ENCODE data around the gene MED17. TPM values are rescaled to one million over a fixed set of nuclear protein-coding genes. Genes with fewer than 3 reads are reported as not detected.
A peak's percentile ranks its signal among the peaks of the same experiment; 100 is the strongest.

MED17 gene
- total and polyA plus RNA-seq, 2 of the 13 experiments (the other 11 are each of a cell fraction or from before 2014, with no cell fraction given) = 23.1 to 37.0 TPM

GRCh38 chr11:93783765-93784144, 327 bp upstream of the MED17 start:
- Histone ChIP-seq H3K36me3 (replicated peaks in 1 of 2; ENCODE audit: control insufficient read depth in 1 of 2, insufficient read depth in 2 of 2, low read length in 2 of 2) (peaks cover 0 to 7% of the 10 kb centered on the region in 2 experiments; a peak in 1 of 5 replicates), H3K4me2 (ENCODE audit: low read depth, low read length) (peak overlapping the region; percentile 72), H2AFZ (ENCODE audit: low read length) (peak overlapping the region; percentile 71), H3K9ac (ENCODE audit: insufficient read depth, low read depth, low read length) (peak overlapping the region; percentile 91), H3K79me2 (ENCODE audit: insufficient read depth, low read length) (peaks cover 48% of the 10 kb centered on the region), H3K27me3 (ENCODE audit: control insufficient read depth in 1 of 2, insufficient read depth in 2 of 2, low read length in 2 of 2) (no peaks in the 10 kb centered on the region; a peak in 1 of 5 replicates), H3K4me1 (ENCODE audit: insufficient read depth, low read length) (peaks cover 32% of the 10 kb centered on the region), H3K4me3 (replicated peaks in 1 of 3; ENCODE audit: insufficient read depth in 1 of 3, low read depth in 2 of 3, low read length in 3 of 3) (peak overlapping the region; percentile 85 to 93 (median 93)), H3K9me3 (ENCODE audit: low read length) (no peaks in the 10 kb centered on the region), H4K20me1 (ENCODE audit: insufficient read depth, low read length) (peaks cover 35% of the 10 kb centered on the region), H3K27ac (ENCODE audit: extremely low read length, insufficient read depth, low read length) (peak overlapping the region; percentile 90)
- DNase-seq (ENCODE audit: low spot score) (no peak), FAIRE-seq (no peak), ATAC-seq (peak; percentile 65)
- BruUV-seq (replicated peaks) = no TSS peak
- ChIA-PET POLR2A (interaction anchor here (0.7 to 1.7 kb wide), 26 partner anchors 9 to 345 kb away, joined by 3 to 114 read pairs (median 4); partner anchors contain the start of genes C11orf54, CEP295, PANX1 and TAF1D), CTCF (ENCODE audit: low intra/inter-chr PET ratio, low total read pairs) (no interaction called here)
- WGBS (ENCODE audit: low lambda C conversion rate) = 2% methylated on average over 10 of the region's 10 CpGs
- intact Hi-C loops (cut with micrococcal nuclease; ENCODE audit: unreplicated experiment) = loop anchor here (1.0 kb wide), 1 partner anchor 41 kb away; no protein-coding TSS in a partner anchor
- in situ Hi-C loops (cut with HindIII; ENCODE audit: extremely low pct_ligation_motif_present, low pct_unique_long_range_greater_than_20kb) = loop anchor here (5.0 kb wide), 1 partner anchor 41 kb away; the partner anchor contains the start of genes C11orf54 and TAF1D
- TF ChIP-seq E2F2 (CRISPR knock-in tag; IDR thresholded peaks at IDR 0.05; ENCODE audit: borderline replicate concordance) = 0 out of 2 replicates have a peak, but pooled peaks have one; percentile 36
- TF ChIP-seq ZNF562 (CRISPR knock-in tag; IDR thresholded peaks at IDR 0.05; ENCODE audit: borderline replicate concordance) = no peak
- TF ChIP-seq GMEB2 (CRISPR knock-in tag; IDR thresholded peaks at IDR 0.05; ENCODE audit: low read depth) = no peak
- TF ChIP-seq ZNF256 (CRISPR knock-in tag; conservative IDR thresholded peaks at IDR 0.05) = peak; percentile 73; the same call in 1 of the 2 replicates
- TF ChIP-seq ZHX2 (IDR thresholded peaks at IDR 0.05; ENCODE audit: low read depth) = no peak
- 0 out of 2 replicates have a peak, but pooled peaks have one; percentile 59 for TF ChIP-seq ZHX2 (CRISPR knock-in tag; IDR thresholded peaks at IDR 0.05; ENCODE audit: borderline replicate concordance)
- 0 out of 2 replicates have a peak, but pooled peaks have one; percentile 13 for TF ChIP-seq KLF9 (CRISPR knock-in tag; IDR thresholded peaks at IDR 0.05; ENCODE audit: low read depth)
- peak; percentile 6; the same call in 1 of the 2 replicates for TF ChIP-seq ZNF331 (CRISPR knock-in tag; IDR thresholded peaks at IDR 0.05)
- TF ChIP-seq HOXA5 (CRISPR knock-in tag; IDR thresholded peaks at IDR 0.05) = peak; percentile 87
- no peak for TF ChIP-seq ZIK1 (CRISPR knock-in tag; IDR thresholded peaks at IDR 0.05; ENCODE audit: borderline replicate concordance, low read depth)
- TF ChIP-seq NCOA5 (CRISPR knock-in tag; IDR thresholded peaks at IDR 0.05) = 0 out of 2 replicates have a peak, but pooled peaks have one; percentile 64
- peak; percentile 66; the same call in 1 of the 2 replicates for TF ChIP-seq ZFP37 (CRISPR knock-in tag; IDR thresholded peaks at IDR 0.05; ENCODE audit: borderline replicate concordance)
- no peak for TF ChIP-seq ZNF326 (CRISPR knock-in tag; IDR thresholded peaks at IDR 0.05; ENCODE audit: borderline replicate concordance)
- 0 out of 2 replicates have a peak, but pooled peaks have one; percentile 73 for TF ChIP-seq ZSCAN12 (CRISPR knock-in tag; IDR thresholded peaks at IDR 0.05)
- no peak for TF ChIP-seq CC2D1A (CRISPR knock-in tag; IDR thresholded peaks at IDR 0.05)

All from HepG2 (cell line).